HG02852 (cell line): ENCODE measurements around the gene KCNK16.

Experiments
- ATAC-seq: cut with Tn5 transposase; IDR thresholded peaks from one replicate; pipeline ENCODE4 v1.9.1; 2021; ENCODE audit warnings: mild to moderate bottlenecking, moderate library complexity; ENCODE audit not compliant: unreplicated experiment

The KCNK16 gene

GRCh38 chr6:39281312-39281980, 41.1 kb downstream of the KCNK16 start:
- ATAC-seq: no peak

GRCh38 chr6:39280247-39280731, 42.2 kb downstream of the KCNK16 start:
- ATAC-seq: no peak

- no peak for ATAC-seq
Measured at GRCh38 chr6:39279539-39279938, 43.0 kb downstream of the KCNK16 start.

- ATAC-seq: no peak
Measured at GRCh38 chr6:39276379-39276995, 46.0 kb downstream of the KCNK16 start.

GRCh38 chr6:39274903-39275302, 47.6 kb downstream of the KCNK16 start:
- no peak for ATAC-seq

- no peak for ATAC-seq
Measured at GRCh38 chr6:39274471-39274870, 48.0 kb downstream of the KCNK16 start.

- ATAC-seq: no peak
Measured at GRCh38 chr6:39273406-39273821, 49.1 kb downstream of the KCNK16 start.

GRCh38 chr6:39269961-39270360, 52.5 kb downstream of the KCNK16 start:
- no peak for ATAC-seq

- no peak for ATAC-seq
Measured at GRCh38 chr6:39268721-39269120, 53.8 kb downstream of the KCNK16 start.

- ATAC-seq: no peak
Measured at GRCh38 chr6:39268171-39268570, 54.3 kb downstream of the KCNK16 start.

- ATAC-seq: no peak
Measured at GRCh38 chr6:39266782-39267355, 55.6 kb downstream of the KCNK16 start.

- no peak for ATAC-seq
Measured at GRCh38 chr6:39266375-39266774, 56.1 kb downstream of the KCNK16 start.
